ENCODE data around the gene TRPC4. TPM values are rescaled to one million over a fixed set of nuclear protein-coding genes. Genes with fewer than 3 reads are reported as not detected.
A peak's percentile ranks its signal among the peaks of the same experiment; 100 is the strongest.

TRPC4 gene
- total and polyA plus RNA-seq, 2 donors (not counting 3 experiments of a cell fraction or from before 2014, with no cell fraction given), result 0.04 to 0.64 TPM

DNA sequence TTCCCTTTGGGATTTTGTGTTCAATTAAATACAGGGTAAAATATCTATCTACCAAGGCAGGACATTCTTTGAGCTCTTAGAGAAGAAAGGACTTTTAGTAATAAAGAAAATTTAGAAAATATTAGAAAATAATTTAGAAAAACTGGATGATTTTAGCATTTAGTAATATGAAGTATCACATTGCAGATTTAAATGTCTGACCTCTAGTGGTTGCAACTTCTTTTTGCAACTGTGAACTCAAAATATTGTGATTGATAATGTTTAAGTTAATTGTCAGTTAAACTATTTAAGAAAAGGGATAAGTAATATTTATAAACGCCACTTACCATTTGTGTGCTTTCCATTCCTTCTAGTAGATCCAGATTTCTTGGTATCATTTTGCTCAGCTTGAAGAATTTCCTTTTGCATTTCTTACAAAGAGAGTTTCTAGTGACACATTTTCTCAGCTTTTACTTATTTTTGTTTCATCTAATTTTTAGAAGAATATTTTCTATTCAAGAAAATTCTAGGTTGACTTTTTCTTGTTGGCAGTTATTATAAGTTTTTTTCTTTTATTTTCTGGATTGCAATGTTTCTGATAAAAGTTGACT is 260.7 kb downstream of the TRPC4 start:
- intact Hi-C loops (cut with micrococcal nuclease), result no loop called here
- FAIRE-seq, result no peak
- DNase-seq (ENCODE audit: low read depth, low spot score), result peak; percentile 24

More for the DNA sequence above, 260.7 kb downstream of the TRPC4 start:
- H3K9ac ChIP-seq (replicated peaks; ENCODE audit: extremely low read depth, insufficient read depth, low read length), result no peak overlapping the region
- peaks cover 0 to 4% of the 10 kb centered on the region in 2 experiments for H3K27me3 ChIP-seq (ENCODE audit: control insufficient read depth in 2 of 2, insufficient read depth in 2 of 2, low read length in 2 of 2)
- dilution Hi-C loops (cut with MboI; ENCODE audit: extremely low pct_ligation_motif_present, low sequenced_read_pairs), result no loop called here
- ChIA-PET POLR2A (no interaction called here), CTCF (interaction anchor here (0.6 to 1.5 kb wide), 2 partner anchors 8 to 481 kb away, joined by 3 to 7 read pairs; no protein-coding TSS in a partner anchor)
- H4K20me1 ChIP-seq (replicated peaks; ENCODE audit: control insufficient read depth, extremely low read depth, insufficient read depth, low read length), result no peaks in the 10 kb centered on the region
- H3K36me3 ChIP-seq (ENCODE audit: control insufficient read depth in 2 of 2, extremely low read depth in 1 of 2, insufficient read depth in 2 of 2, low read length in 2 of 2), result no peaks in the 10 kb centered on the region
- no peak overlapping the region for H3K4me2 ChIP-seq (ENCODE audit: insufficient read depth, low read length)
- no peak overlapping the region for H3K27ac ChIP-seq (ENCODE audit: insufficient read depth, low read depth, low read length)
- H3K9me1 ChIP-seq (replicated peaks; ENCODE audit: control insufficient read depth, extremely low read depth, insufficient read depth, low read length), result no peaks in the 10 kb centered on the region
- H3K9me3 ChIP-seq (replicated peaks; ENCODE audit: control insufficient read depth, insufficient read depth, low read length), result no peaks in the 10 kb centered on the region
- no TSS peak for BruUV-seq (replicated peaks)
- no peak overlapping the region for H2AFZ ChIP-seq (ENCODE audit: low read depth, low read length)
- TF ChIP-seq, protein P1, sequence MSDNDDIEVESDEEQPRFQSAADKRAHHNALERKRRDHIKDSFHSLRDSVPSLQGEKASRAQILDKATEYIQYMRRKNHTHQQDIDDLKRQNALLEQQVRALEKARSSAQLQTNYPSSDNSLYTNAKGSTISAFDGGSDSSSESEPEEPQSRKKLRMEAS (IDR thresholded peaks at IDR 0.05; ENCODE audit: insufficient read depth, insufficient read length), result no peak
- TF ChIP-seq CTCF (IDR thresholded peaks at IDR 0.05; ENCODE audit: extremely low read depth in 1 of 2, insufficient read depth in 1 of 2, low read depth in 1 of 2, low read length in 2 of 2), result peak; percentile 23 to 29
- H3K79me2 ChIP-seq (ENCODE audit: control insufficient read depth, insufficient read depth, low read length), result no peaks in the 10 kb centered on the region
- H3K4me1 ChIP-seq (ENCODE audit: control insufficient read depth, extremely low read depth, insufficient read depth, low read length), result no peaks in the 10 kb centered on the region
- H3K4me3 ChIP-seq (replicated peaks in 1 of 3; ENCODE audit: insufficient read depth in 1 of 3, low read depth in 1 of 3, low read length in 3 of 3), result no peak overlapping the region

All from endothelial cell of umbilical vein (primary cell).